GM21619 (cell line): ENCODE measurements around the gene QSOX1.

ENCODE experiments used
- ATAC-seq: cut with Tn5 transposase; IDR thresholded peaks from one replicate; pipeline ENCODE4 v1.9.1; 2021; ENCODE audit not compliant: unreplicated experiment

The QSOX1 gene

GRCh38 chr1:180144659-180145357 is 9.9 kb upstream of the QSOX1 start:
- no peak for ATAC-seq

DNA sequence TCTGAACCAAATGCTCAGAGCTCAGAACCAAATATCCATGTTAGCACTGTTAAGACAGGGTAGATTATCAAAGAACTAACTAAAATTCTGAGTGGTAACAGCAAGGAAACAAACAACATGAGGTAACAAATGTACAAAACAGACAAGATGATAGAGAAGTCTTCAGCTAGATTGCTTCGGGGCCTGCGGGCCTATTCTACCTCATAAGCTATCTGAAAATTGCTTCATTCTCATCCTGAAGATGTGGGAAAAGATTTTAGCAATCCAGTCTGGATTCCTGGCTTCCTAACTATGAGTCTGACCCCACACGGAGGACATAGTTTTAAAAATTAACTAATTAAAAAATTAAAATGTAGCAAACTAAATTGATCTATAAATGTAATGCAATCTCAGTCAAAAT is 9.2 kb upstream of the QSOX1 start:
- ATAC-seq = no peak

DNA sequence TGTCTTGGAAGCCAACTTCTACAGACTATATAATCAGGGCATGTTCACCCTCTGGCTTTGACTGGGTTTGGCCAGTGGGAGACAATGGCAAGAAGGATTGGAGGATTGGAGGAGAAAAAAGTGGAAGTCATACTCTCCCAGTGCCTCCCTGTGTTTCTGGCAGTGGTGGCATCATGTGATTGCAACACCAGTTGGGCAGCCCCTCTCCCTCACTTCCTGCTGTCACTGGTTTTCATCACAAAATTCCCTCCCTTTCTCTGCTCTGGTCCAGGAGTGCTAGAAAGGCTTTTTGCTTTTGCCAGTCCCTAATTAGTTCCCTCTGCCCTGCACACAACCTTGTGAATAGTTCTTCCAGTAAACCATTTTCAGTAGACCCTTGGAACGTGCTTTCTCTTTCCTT is 3.7 kb upstream of the QSOX1 start:
- no peak for ATAC-seq

DNA sequence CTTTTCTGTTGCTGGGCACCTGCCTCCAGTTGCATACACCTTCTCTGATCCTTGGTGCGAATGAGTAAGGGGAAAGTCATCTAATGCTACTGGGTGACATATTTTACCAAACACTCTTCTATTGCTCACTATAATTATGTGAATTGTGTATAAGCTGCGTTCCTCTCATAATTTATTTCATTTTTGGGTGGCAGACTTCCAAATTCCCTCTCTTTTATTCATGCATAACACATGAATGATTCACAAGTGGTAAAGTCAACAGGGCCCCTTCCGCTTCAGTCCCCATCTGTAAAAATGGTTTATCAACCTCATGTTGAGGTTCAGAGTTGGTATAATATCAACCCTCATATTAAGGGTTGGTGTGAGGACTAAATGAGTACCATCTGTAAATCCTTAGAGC is 3.2 kb upstream of the QSOX1 start:
- ATAC-seq = no peak

DNA sequence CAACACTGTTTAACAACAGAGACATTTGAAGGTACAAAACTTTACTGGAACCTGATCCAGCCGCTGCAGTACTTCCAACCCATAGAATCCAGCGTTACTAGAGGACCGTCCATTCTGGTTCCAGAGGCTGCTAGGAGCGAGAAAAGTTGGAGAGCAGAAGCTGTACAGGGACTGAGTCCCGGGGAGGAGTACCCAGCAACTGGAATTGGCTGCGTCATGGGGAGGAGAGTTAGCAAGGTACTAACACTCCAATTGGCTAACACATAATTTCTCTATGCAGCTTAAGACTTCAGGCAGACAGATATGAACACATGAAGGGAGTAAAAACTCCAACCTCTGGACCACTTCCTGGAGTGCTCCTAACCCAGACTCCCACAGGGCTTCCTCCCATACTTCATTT is 2.1 kb upstream of the QSOX1 start:
- no peak for ATAC-seq

DNA sequence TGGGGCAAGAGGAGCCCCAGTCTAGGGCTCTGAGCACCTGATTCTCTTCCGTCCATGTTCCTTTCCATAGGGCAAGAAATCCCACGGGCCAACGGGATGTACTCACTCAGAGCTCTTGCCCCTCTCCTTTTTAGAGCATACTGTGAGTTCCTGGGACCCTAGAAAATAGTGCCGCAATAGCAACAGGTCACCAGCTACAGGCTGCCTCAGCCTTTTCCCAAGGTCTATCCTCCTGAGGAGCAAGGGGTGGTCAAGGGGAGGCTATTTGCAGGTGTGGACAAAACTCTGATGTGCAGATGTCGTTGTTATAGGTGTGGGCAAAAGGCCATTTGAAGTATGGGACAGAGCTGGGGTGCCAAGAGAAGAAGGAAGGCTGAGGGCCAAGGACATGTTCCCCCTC is 1.6 kb upstream of the QSOX1 start:
- ATAC-seq = no peak

- no peak for ATAC-seq
These were observed 705 bp upstream of the QSOX1 start for GRCh38 chr1:180154003-180154324.

DNA sequence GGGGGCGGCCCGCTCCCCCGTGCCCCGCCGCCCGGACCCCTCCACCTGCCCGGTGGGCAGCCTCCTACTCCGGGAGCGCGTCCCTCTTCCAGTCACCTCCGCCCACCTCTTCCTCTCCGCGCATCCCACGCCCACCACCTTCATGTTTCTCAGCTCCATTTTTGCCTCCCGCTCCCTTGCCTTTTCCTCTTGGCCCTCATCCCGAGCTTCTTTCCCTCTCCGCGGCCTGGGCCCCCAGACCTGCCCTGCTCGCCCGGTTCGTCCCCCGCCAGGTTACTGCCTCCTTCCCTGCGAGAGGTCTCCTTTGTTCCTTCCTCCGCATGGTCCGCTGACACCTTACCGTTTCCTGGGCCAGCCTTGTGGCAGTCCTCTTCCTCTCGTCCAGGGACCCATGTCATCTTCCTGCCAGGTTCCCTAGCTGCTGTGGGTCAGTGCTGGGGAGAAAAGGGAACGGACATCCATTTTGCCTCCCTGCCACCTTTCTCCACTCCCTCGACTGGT is 563 bp downstream of the QSOX1 start:
- no peak for ATAC-seq

GRCh38 chr1:180156201-180156600 is 1.5 kb downstream of the QSOX1 start:
- no peak for ATAC-seq

GRCh38 chr1:180156631-180157091 is 2.0 kb downstream of the QSOX1 start:
- ATAC-seq = no peak

- ATAC-seq = no peak
These were observed 2.4 kb downstream of the QSOX1 start for GRCh38 chr1:180157108-180157507.

DNA sequence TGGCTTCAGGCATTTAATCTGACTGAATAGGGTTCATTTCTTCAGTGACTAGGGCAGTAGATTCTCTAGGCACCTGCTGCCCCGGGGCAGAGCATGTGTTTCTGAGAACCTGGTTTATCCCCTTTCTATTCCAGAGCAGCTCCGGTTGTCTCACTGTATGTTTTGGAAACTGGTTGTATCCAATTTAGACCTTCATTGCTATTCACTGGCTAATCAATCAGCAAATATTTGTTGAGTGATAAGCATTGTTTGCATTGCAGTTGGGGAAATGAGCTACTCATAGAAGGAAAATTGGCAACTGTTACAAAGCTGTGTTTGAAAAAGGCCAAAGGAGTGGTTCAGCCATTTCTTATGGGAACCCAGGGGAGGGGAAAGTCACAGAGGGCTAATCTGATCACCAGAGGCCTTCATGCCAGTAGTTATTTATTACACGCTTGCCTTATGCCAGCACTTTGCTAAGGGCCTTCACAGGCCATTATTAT is 2.9 kb downstream of the QSOX1 start:
- no peak for ATAC-seq

DNA sequence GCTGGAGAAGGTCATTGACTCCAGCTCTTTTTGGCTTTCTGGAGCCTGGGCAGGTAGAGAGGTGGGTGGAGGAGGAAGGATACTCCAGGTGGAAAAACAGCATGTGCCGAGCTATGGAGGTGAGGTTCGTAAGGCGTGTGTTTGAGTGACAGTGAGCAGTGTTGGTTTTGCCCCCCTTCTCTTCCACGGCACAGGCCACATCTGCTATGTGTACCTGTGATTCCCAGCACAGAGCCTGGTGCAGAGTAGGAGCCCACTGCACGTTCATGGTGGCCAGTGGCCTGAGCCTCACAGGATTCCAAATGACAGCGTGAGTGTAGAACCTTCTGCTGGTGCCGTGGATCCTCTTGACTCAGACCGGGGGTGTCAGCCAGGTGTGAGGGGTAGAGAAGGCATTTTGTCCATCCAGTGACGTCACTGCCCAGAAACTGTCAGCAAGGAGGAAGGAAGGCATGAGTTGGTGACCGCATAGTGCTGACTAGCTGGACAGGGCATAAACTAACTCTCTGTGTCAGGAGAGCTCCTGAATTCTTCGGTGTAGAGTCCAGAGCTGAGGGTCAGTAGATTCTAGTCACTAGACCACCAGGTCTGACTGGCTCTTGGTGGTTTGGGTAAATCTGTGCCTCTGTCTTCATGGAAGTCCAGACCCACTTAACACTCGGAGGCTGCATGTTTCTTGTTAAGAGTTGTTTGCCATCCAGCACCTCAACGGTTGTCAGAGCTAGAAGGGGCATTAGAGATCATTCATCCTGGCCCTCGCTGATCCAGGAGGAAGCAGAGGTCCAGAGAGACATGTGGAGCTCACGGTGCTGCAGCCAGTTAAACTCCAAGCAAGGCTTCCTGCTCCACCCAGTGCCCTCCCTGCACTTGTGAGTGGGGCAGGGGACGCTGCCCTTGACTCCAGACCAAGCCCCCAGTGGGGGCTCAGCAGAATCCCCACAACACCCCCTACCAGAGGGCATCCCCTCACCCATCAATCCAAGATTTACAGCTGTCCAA is 3.8 kb downstream of the QSOX1 start:
- ATAC-seq = no peak

- ATAC-seq = no peak
These were observed 5.7 kb downstream of the QSOX1 start for GRCh38 chr1:180160357-180160756.

GRCh38 chr1:180163041-180163440 is 8.4 kb downstream of the QSOX1 start:
- no peak for ATAC-seq

DNA sequence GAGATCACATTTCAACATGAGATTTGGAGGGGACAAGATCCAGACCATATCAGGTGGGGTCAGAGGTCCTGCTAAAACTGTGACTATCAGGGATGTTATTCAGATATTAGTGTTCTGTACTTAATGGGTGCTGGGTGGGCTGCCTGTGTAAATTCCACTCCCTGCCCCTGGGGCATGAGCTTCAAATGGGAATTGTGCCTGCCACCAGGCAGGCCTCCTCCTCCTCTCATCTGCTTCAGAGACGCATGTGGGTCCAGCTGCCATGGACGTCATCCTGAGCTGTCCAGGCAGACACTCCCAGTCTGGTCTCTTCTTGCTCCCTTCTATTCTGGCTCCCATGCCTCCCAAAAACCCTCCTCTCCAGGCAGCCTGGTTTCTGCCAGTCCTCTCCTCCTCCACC is 10.4 kb downstream of the QSOX1 start:
- ATAC-seq = no peak

DNA sequence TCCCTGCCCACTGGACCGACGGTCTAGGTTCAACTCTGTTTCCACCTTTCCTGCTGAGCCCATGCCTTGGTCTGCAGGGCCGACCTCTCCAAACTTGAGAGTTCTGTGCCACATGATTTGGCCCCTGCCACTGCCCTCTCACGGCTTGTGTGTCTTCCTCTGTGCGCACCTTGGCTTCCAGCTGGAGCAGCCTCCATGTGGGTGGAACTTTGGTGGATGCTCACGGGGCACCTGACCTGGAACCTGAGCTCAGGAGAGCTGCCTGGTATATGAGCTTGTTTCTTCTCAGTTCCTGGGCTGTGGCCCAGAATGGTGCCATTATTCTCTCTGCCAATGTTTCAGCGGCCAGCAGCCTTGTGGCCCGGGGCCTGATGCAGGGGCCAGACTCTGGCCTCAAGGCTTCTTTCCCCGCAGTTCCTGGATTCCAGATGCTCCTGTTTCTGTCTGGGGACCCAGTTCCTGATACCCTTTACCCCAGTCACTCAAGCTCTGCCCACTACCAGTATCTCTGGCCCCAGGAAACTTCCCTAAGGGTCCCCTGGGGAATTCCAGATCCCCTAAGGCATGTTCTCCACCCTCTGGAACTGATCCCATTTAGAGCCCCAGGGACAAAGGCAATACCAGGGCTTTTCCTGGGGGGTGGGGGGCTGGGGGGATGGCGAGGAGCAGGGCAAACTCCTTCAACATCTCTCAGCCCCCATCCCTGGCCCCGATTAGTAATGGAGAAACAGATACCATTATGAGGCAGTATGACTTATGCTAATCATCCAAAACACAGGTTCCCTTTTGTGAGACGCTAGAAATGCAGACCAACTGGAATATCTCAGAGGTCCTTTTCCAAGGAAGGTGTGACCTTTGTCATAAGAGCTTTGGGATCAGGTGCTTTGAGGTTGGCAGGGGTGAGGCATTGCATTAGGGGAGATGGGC is 11.1 kb downstream of the QSOX1 start:
- ATAC-seq = no peak

DNA sequence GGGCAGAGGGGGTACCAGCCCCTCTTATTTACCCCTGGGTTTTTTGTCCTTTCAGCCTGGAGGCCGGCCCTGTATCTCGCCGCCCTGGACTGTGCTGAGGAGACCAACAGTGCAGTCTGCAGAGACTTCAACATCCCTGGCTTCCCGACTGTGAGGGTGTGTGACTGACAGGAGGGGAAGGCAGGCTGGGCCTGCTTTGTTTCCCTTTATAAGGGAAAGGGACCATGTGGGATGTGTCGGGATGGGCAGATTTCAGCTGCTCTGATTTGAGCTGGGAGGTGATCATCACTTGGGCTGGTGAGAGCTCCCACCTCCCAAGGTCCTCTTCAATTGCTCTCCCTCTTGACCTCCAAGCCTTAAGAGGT is 11.7 kb downstream of the QSOX1 start:
- ATAC-seq = no peak

GRCh38 chr1:180167021-180167701 is 12.5 kb downstream of the QSOX1 start:
- ATAC-seq = no peak

DNA sequence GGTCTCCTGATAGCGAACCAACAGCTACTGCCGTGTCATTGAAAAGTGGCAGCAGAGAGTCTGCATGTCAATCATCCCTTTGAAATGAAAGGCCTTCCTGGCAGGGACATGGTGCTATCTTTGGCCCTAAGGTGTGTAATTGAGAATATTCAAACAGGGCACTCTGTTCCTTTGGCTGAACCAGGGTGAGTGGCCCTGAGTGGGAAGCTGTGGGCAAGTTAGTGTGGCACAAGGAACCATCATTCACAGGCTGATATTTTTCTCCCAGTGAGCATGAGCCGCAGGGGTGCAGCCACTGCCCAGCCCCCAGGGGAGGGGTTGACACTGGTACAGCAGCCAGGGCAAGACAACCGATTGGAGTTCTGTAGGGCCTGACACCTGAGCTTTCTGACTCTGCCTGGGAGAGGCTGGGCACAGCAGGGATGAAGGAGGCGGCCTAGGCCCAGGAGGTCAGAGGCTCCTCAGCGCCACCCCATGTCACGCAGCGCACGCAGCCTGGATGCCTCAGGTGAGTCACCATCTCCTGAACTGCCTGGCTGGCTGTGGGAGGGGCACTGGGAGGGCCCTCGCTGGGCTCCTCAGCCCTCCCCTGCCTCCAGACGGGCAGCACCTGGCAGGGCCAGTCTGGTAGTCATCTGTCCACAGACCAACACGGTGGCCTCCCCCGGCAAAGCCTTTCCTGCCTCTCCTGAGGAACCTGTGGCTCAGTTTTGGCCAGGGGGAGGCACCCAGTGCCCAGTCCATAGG is 13.2 kb downstream of the QSOX1 start:
- no peak for ATAC-seq
